HepG2 (cell line): Measurements from ENCODE around the gene PRR22. TPM values are rescaled to one million over a fixed set of nuclear protein-coding genes. Genes with fewer than 3 reads are reported as not detected.
A peak's percentile ranks its signal among the peaks of the same experiment; 100 is the strongest.

Source experiments
- ARHGAP35 ChIP-seq: sonication (generic); formaldehyde crosslinking; IDR thresholded peaks from 2 replicates; pipeline ENCODE4 v1.9.0; 2022; ENCODE audit warnings: mild to moderate bottlenecking, inconsistent platforms, moderate library complexity, missing genetic modification reagents, borderline replicate concordance
- BCL6 ChIP-seq: IDR thresholded peaks from 2 replicates; pipeline ENCODE4 v1.6.1; 2016; ENCODE audit warnings: missing genetic modification reagents, missing compliant biosample characterization
- CBFB ChIP-seq: sonication (generic); formaldehyde crosslinking; IDR thresholded peaks from 2 replicates; pipeline ENCODE4 v1.4.0; 2020; ENCODE audit warnings: missing genetic modification reagents
- ELF3 ChIP-seq: IDR thresholded peaks from 2 replicates; pipeline ENCODE4 v1.6.1; 2016; ENCODE audit warnings: missing genetic modification reagents, missing compliant biosample characterization
- ETV5 ChIP-seq: IDR thresholded peaks from 2 replicates; pipeline ENCODE4 v1.6.1; 2018; ENCODE audit warnings: missing biosample characterization, missing genetic modification reagents, inconsistent platforms, borderline replicate concordance
- FOXK1 ChIP-seq: sonication (generic); formaldehyde crosslinking; IDR thresholded peaks from 2 replicates; pipeline ENCODE4 v1.4.0; 2020; ENCODE audit warnings: low read depth, missing genetic modification reagents, borderline replicate concordance
- NFIB ChIP-seq: sonication (generic); formaldehyde crosslinking; IDR thresholded peaks from 2 replicates; pipeline ENCODE4 v1.9.0; 2021; ENCODE audit warnings: missing genetic modification reagents, mild to moderate bottlenecking, borderline replicate concordance
- PAX8 ChIP-seq: sonication (generic); formaldehyde crosslinking; IDR thresholded peaks from 2 replicates; pipeline ENCODE4 v1.8.0; 2022; ENCODE audit warnings: mild to moderate bottlenecking, missing genetic modification reagents, borderline replicate concordance
- SALL2 ChIP-seq: sonication (generic); formaldehyde crosslinking; IDR thresholded peaks from 2 replicates; pipeline ENCODE4 v1.8.1; 2023; ENCODE audit warnings: mild to moderate bottlenecking, missing genetic modification reagents, inconsistent platforms
- SAP130 ChIP-seq: IDR thresholded peaks from 2 replicates; pipeline ENCODE4 v1.6.1; 2016; ENCODE audit warnings: low read depth
- SMAD1 ChIP-seq: sonication (generic); formaldehyde crosslinking; IDR thresholded peaks from 2 replicates; pipeline ENCODE4 v1.4.0; 2020; ENCODE audit warnings: missing genetic modification reagents, low read depth, mild to moderate bottlenecking, borderline replicate concordance
- SPEN ChIP-seq: sonication (generic); formaldehyde crosslinking; IDR thresholded peaks from 2 replicates; pipeline ENCODE4 v1.5.1; 2020; ENCODE audit warnings: low read depth, mild to moderate bottlenecking, missing genetic modification reagents
- TGIF2 ChIP-seq: IDR thresholded peaks from 2 replicates; pipeline ENCODE4 v1.6.1; 2016; ENCODE audit warnings: control low read depth, missing compliant biosample characterization
- ZNF256 ChIP-seq: sonication (generic); formaldehyde crosslinking; conservative IDR thresholded peaks from 2 replicates; pipeline ENCODE4 v1.4.0; 2020; ENCODE audit warnings: missing genetic modification reagents
- ZNF296 ChIP-seq: sonication (generic); formaldehyde crosslinking; conservative IDR thresholded peaks from 2 replicates; pipeline ENCODE4 v1.5.0; 2020; ENCODE audit warnings: mild to moderate bottlenecking, missing genetic modification reagents
- ZNF33B ChIP-seq: sonication (generic); formaldehyde crosslinking; IDR thresholded peaks from 2 replicates; pipeline ENCODE4 v1.5.1; 2020; ENCODE audit warnings: mild to moderate bottlenecking, missing genetic modification reagents
- ZNF430 ChIP-seq: sonication (generic); formaldehyde crosslinking; IDR thresholded peaks from 2 replicates; pipeline ENCODE4 v1.9.0; 2021; ENCODE audit warnings: mild to moderate bottlenecking, missing genetic modification reagents
- polyA plus RNA-seq, 8 experiments: library from polyadenylated mRNA; depleted of rRNA in 3 of 8; stranded (reverse) in 7 of 8; unstranded in 1 of 8; fragments of >200 nt; fragmentation: Illumina TruSeq in 4 of 8; extraction: Trizol in 4 of 8; gene quantifications; 2 replicates each; pipeline versions ENCODE4 v1.2.1 to v1.2.3, GENCODE V29; 2011 to 2016; ENCODE audit warnings: low read depth in 4 of 8, missing spikeins in 1 of 8, mixed read lengths in 1 of 8; ENCODE audit not compliant: insufficient read depth in 1 of 8
- total RNA-seq, 5 experiments: library from RNA; depleted of rRNA; stranded (reverse); fragments of >200 nt; fragmentation: Illumina TruSeq; extraction: Trizol; gene quantifications; 2 replicates each; pipeline ENCODE4 v1.2.3, GENCODE V29; 2016; ENCODE audit warnings: low read depth in 1 of 5
- TF ChIP-seq, protein P1 (sequence below): sonication (generic); formaldehyde crosslinking; IDR thresholded peaks from 2 replicates; pipeline ENCODE4 v1.9.0; 2022; ENCODE audit warnings: low read depth, missing genetic modification reagents
- TF ChIP-seq, protein P2 (sequence below): IDR thresholded peaks from 2 replicates; pipeline ENCODE4 v1.6.1; 2012; ENCODE audit warnings: low read depth, low read length, improper control_type of control experiment
- TF ChIP-seq, protein P3 (sequence below): sonication (generic); formaldehyde crosslinking; IDR thresholded peaks from 2 replicates; pipeline ENCODE4 v1.8.1; 2023; ENCODE audit warnings: missing genetic modification reagents, inconsistent platforms, borderline replicate concordance
- TF ChIP-seq, protein P4 (sequence below): sonication (generic); formaldehyde crosslinking; IDR thresholded peaks from 2 replicates; pipeline ENCODE4 v1.8.0; 2022; ENCODE audit warnings: mild to moderate bottlenecking, missing genetic modification reagents, moderate library complexity
- TF ChIP-seq, protein P5 (sequence below): IDR thresholded peaks from 2 replicates; pipeline ENCODE4 v1.6.1; 2016; ENCODE audit warnings: missing compliant biosample characterization, missing genetic modification reagents, borderline replicate concordance

Gene PRR22
- total and polyA plus RNA-seq, 2 of the 13 experiments (the other 11 are each of a cell fraction or from before 2014, with no cell fraction given): 0.84 to 2.3 TPM

DNA sequence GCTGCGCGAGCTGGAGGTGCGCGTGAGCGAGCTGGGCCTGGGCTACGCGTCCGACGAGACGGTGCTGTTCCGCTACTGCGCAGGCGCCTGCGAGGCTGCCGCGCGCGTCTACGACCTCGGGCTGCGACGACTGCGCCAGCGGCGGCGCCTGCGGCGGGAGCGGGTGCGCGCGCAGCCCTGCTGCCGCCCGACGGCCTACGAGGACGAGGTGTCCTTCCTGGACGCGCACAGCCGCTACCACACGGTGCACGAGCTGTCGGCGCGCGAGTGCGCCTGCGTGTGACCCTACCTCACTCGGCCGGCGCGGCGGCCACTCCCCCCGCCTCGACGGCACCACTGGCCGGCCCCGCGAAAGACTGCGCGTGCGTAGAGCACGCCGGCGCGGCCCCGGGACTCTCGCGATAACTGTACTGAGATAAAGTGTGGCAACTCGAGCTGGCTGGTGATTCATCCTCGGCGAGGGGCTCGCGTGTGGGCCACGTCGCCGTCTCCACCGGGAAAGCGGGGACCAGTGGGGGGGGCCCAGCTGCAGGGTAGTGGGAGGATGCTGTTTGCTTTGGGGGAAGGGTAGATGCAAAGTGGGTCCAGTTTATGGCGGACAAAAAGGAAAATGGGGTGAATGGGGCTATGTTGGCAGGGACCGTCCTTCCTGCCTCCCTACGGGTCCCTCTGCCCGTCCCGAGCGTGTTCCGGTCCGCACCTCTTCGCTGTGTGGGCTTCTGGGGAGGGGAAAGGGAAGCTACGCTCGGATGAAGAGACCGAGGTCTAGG lies 43.5 kb upstream of the PRR22 start (continued):
- TF ChIP-seq BCL6 (no peak), ARHGAP35 (peak; percentile 15; the same call in 1 of the 2 replicates), PAX8 (peak; percentile 84; the same call in 1 of the 2 replicates), ELF3 (CRISPR knock-in tag) (peak; percentile 76; the same call in 1 of the 2 replicates), ZNF430 (no peak; the same call in 1 of the 2 replicates), SMAD1 (CRISPR knock-in tag) (peak; percentile 50; the same call in 1 of the 2 replicates), SALL2 (CRISPR knock-in tag) (peak; percentile 66), SPEN (no peak; the same call in none of the 2 replicates), ZNF256 (CRISPR knock-in tag) (no peak), ZNF296 (CRISPR knock-in tag) (no peak), TGIF2 (no peak), SAP130 (CRISPR knock-in tag) (peak; percentile 86), CBFB (CRISPR knock-in tag) (peak; percentile 18; the same call in 1 of the 2 replicates), NFIB (CRISPR knock-in tag) (no peak), ETV5 (CRISPR knock-in tag) (0 out of 2 replicates have a peak, but pooled peaks have one; percentile 23), ZNF33B (CRISPR knock-in tag) (peak; percentile 95; the same call in 1 of the 2 replicates), FOXK1 (no peak)
- TF ChIP-seq, protein P1, sequence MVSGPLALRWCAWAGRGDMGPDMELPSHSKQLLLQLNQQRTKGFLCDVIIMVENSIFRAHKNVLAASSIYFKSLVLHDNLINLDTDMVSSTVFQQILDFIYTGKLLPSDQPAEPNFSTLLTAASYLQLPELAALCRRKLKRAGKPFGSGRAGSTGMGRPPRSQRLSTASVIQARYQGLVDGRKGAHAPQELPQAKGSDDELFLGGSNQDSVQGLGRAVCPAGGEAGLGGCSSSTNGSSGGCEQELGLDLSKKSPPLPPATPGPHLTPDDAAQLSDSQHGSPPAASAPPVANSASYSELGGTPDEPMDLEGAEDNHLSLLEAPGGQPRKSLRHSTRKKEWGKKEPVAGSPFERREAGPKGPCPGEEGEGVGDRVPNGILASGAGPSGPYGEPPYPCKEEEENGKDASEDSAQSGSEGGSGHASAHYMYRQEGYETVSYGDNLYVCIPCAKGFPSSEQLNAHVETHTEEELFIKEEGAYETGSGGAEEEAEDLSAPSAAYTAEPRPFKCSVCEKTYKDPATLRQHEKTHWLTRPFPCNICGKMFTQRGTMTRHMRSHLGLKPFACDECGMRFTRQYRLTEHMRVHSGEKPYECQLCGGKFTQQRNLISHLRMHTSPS: peak; percentile 57; the same call in 1 of the 2 replicates
- TF ChIP-seq, protein P2, sequence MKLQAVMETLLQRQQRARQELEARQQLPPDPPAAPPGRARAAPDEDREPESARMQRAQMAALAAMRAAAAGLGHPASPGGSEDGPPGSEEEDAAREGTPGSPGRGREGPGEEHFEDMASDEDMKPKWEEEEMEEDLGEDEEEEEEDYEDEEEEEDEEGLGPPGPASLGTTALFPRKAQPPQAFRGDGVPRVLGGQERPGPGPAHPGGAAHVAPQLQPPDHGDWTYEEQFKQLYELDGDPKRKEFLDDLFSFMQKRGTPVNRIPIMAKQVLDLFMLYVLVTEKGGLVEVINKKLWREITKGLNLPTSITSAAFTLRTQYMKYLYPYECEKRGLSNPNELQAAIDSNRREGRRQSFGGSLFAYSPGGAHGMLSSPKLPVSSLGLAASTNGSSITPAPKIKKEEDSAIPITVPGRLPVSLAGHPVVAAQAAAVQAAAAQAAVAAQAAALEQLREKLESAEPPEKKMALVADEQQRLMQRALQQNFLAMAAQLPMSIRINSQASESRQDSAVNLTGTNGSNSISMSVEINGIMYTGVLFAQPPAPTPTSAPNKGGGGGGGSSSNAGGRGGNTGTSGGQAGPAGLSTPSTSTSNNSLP: no peak
- TF ChIP-seq, protein P3, sequence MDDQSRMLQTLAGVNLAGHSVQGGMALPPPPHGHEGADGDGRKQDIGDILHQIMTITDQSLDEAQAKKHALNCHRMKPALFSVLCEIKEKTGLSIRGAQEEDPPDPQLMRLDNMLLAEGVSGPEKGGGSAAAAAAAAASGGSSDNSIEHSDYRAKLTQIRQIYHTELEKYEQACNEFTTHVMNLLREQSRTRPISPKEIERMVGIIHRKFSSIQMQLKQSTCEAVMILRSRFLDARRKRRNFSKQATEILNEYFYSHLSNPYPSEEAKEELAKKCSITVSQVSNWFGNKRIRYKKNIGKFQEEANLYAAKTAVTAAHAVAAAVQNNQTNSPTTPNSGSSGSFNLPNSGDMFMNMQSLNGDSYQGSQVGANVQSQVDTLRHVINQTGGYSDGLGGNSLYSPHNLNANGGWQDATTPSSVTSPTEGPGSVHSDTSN (CRISPR knock-in tag): no peak
- TF ChIP-seq, protein P4, sequence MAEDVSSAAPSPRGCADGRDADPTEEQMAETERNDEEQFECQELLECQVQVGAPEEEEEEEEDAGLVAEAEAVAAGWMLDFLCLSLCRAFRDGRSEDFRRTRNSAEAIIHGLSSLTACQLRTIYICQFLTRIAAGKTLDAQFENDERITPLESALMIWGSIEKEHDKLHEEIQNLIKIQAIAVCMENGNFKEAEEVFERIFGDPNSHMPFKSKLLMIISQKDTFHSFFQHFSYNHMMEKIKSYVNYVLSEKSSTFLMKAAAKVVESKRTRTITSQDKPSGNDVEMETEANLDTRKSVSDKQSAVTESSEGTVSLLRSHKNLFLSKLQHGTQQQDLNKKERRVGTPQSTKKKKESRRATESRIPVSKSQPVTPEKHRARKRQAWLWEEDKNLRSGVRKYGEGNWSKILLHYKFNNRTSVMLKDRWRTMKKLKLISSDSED (CRISPR knock-in tag): no peak
- TF ChIP-seq, protein P5, sequence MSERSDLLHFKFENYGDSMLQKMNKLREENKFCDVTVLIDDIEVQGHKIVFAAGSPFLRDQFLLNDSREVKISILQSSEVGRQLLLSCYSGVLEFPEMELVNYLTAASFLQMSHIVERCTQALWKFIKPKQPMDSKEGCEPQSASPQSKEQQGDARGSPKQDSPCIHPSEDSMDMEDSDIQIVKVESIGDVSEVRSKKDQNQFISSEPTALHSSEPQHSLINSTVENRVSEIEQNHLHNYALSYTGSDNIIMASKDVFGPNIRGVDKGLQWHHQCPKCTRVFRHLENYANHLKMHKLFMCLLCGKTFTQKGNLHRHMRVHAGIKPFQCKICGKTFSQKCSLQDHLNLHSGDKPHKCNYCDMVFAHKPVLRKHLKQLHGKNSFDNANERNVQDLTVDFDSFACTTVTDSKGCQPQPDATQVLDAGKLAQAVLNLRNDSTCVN: peak; percentile 76; the same call in 1 of the 2 replicates
